ENCODE data around the gene CAP1.
"Not testable (repeated sequence)": the region's sequence is repeated elsewhere in the genome, so short reads cannot be mapped to it uniquely, and the experiment has no call there.

Gene CAP1, protein sequence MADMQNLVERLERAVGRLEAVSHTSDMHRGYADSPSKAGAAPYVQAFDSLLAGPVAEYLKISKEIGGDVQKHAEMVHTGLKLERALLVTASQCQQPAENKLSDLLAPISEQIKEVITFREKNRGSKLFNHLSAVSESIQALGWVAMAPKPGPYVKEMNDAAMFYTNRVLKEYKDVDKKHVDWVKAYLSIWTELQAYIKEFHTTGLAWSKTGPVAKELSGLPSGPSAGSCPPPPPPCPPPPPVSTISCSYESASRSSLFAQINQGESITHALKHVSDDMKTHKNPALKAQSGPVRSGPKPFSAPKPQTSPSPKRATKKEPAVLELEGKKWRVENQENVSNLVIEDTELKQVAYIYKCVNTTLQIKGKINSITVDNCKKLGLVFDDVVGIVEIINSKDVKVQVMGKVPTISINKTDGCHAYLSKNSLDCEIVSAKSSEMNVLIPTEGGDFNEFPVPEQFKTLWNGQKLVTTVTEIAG

DNA sequence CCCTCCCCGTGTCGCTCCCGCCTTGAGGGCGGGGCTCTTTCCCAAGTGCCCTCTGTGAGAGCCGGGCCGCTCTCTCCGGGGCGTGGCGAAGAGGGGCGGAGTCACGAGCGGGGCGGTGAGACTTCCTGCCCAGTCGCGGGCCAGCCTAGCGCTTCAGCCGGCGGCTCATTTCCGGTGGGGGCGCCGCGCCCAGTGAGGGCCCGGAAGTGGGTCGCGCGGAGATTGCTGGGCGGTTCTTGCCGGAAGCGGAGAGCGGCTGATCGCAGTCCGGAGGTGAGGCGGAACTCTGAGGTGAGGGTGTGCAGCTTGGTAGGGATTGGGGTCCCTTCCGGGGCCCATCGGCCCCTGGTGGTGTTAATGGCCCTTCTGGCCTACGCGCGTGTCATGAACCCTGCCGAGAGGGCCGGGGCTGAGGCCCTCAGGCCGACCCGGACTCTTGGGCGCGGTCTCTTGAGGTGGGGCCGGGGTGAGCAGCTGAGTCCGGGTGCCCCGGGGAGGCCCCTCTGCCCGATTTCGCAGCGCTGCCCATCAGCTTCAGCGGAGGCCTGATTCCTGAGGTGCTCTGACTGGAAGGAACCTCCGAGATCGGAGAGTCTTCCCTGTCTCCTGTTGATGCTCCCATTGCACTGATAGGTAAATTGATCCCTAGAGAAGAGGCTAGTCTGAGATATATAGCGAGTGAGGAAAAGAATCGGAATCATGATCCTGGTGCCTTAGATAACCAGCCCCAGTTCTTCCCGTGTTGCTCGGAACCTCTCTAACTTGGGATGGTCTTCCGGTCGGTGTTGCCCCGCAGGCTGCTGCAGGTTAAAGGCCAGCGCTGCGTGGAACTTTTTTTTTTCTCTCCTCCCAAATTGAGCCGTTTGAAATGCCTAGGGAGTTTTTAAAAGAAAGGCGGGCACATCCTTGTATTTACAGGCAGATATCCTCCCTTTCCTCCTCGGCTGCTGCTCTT, at the start of gene CAP1:
Gene CAP1, plus strand, starts transcription at position 219 of the 955 bp plus-strand sequence. CDS start 18,618 bp downstream, outside the sequence.
- DNase-seq (ENCODE audit: low read depth) = peak; percentile 84

DNA sequence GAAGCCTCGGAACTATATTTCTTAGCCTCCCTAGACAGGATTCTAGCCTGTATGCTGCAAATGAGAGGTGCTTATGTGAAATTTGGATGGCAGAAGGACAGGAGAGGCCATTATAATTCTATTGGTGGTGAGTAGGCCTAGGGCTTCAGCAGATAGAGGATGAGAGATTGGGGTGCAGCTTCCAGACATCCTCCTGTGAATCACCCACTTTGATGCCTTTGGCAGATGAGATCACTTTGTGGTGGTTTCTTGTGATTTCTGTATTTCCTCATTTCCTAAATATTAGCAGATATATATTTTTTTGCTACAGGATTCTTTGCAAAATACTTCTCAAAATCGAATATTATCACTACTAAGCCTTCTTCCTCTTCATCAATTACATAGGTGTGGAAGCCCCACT, 48.3 kb upstream of the CAP1 start:
- DNase-seq (ENCODE audit: low read depth) = no peak

DNA sequence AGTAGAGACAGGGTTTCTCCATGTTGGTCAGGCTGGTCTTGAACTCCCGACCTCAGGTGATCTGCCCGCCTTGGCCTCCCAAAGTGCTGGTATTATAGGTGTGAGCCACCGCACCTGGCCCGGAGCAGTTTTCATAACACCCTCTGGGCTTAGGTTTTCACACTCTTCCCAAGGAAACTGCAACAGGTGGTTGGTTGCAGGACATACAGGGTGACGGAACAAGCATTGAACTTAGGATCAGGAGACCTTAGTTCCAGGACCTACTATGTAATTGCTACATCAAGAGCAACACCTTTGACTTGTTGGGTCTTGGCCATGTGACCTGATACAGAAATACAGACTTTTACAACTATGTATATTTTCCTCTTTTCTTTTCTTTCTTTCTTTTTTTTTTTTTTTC, 47.6 kb upstream of the CAP1 start:
- DNase-seq (ENCODE audit: low read depth) = no peak

DNA sequence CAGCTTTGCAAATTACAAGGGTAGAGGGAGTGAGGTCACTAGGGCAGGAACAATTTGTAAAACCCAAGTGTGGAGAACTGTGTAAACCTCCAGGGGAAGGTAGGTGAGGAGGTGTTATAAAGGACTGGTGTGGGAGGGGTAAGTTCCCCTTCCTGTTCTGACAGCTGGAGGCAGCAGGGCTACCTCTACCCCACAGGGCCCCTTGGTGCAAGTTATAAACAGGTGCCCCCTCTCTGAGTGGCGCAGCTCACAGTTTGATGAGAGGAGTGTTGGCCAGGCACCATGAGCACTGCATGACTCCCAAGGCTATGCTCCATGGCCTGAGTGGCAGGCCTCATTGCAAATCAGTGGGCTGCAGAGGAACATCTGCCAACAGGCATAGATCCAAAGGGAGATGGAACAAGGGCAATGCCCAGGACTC, 44.5 kb upstream of the CAP1 start:
- DNase-seq (ENCODE audit: low read depth) = no peak

DNA sequence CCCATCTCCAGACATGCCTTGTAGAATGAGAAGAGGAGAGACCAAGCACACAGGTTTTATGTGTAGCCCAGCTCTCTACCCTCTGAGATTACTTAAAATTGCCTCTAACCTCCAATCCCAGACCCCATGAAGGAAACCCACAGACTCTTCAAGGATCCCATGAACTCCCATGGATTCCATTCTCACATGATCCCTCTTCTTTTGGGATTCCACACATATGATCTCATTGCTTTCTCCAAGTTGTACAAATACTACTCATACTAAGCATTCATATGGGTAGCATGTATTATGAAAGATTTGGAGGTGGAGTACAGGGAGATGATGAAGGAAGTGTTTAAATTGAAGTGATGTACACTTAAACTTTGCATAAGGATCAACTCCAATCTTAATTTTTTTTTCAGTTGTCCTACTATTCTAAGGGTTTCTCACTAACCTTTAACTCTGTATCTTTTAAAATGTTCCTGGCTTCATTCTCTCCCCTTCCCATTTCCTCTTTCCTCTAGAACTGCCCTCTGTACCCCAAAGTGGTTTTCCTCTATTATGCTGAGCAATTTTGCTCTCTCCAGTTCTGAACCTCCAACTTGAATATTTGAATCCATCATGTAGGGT, 44.0 kb upstream of the CAP1 start:
- DNase-seq (ENCODE audit: low read depth) = no peak

DNA sequence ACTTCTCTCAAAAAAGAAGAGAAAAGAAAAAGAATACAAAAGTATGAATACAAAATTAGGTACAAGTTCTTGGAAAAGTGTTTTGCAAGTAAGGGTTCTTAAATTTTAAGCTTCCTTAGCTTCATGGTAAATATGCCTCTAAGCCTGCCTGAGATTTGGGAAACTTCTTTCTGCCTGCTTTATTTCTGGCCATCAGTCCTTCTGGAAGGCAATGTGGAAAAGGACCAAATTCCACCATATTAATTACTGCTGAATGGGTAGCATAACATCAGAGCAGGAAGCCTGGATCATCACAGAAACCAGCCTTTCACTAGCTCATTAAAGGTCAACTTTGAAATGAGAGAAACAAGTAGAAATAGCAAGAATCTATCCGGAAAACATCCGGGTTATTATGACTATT, 39.1 kb upstream of the CAP1 start:
- DNase-seq (ENCODE audit: low read depth) = no peak

DNA sequence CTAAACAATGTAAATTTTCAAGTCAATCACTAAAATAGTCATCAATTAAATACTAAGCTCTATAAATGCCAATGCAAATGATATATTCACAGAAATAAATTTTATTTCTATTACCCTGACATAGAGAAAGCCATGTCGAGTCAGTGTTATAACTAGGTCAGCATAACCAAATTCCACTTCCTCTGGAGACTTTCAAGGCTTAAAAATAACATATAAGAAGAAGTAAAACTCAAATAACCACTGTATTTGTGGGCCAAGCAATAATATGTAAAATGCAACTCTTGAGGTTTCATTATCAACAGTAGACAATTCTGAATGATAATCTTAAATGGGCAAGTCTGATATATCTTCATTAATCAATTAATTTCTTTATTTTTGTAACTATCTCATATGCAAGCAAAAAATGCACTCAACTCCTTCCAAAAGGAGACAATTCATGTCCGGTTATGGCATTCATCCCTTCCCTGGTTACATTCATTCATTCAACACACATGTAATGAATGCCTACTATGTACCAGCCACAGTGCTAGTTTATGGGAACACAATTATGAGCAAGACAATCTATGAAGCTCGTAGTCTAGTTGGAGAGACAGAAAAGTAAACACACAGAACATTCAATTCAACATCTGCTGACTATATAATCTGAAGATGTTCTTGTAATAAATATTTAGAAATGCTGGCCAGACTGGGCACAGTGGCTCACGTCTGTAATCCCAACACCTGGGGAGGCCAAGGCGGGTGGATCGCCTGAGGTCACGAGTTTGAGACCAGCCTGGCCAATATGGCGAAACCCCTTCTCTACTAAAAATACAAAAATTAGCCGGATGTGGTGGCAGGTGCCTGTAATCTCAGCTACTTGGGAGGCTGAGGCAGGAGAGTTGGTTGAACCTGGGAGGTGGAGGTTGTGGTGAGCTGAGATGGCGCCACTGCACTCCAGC, 37.1 kb upstream of the CAP1 start:
- no peak for DNase-seq (ENCODE audit: low read depth)

DNA sequence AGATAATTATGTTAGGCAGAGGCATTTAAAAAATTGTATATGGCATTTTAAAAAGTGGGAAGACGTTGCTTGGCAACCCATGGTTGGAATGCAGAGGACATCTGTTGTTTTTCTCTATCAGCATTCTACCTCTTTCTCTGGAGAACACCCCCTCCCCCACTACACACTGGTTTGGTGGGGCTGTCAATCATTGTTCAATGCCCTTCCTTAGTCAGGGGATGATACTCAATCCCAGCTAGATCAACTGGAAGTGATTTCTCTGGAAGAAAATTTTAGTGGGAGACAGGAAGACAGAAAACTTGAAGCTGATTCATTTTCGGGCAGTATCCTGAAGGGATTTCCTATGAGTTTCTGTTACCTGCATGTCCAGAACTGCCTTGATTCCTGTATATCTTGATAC, 35.7 kb upstream of the CAP1 start:
- DNase-seq (ENCODE audit: low read depth) = no peak

DNA sequence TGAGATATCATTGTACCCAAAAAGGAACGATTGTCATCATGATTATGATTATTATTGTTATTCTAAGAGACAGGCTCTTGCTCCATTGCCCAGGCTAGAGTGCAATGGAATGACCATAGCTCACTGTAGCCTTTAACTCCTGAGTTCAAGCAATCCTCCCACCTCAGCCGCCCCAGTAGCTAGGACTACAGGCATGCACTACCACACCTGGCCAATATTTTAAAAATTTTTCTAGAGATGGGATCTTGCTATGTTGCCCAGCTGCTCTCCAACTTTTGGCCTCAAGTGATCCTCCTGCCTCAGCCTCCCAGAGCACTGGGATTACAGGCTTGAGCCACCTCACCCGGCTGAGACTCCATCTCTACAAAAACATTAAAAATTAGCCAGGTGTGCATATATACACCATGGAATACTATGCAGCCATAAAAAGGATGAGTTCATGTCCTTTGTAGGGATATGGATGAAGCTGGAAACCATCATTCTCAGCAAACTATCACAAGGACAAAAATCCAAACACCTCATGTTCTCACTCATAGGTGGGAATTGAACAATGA, 33.0 kb upstream of the CAP1 start:
- DNase-seq (ENCODE audit: low read depth) = not testable (repeated sequence)

DNA sequence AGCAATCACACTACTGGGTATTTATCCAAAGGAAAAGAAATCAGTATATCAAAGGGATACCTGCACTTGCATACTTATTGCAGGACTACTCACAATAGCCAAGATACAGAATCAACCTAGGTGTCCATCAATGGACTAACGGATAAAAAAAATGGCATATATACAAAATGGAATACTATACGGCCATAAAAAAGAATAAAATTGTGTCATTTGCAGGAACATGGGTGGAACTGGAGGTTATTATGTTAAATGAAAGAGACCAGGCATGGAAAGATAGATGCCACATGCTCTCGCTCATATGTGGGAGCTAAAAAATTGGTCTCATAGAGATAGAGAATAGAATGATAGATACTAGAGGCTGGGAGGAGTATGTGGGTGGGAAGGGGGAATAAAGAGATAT, 29.3 kb upstream of the CAP1 start:
- no peak for DNase-seq (ENCODE audit: low read depth)

DNA sequence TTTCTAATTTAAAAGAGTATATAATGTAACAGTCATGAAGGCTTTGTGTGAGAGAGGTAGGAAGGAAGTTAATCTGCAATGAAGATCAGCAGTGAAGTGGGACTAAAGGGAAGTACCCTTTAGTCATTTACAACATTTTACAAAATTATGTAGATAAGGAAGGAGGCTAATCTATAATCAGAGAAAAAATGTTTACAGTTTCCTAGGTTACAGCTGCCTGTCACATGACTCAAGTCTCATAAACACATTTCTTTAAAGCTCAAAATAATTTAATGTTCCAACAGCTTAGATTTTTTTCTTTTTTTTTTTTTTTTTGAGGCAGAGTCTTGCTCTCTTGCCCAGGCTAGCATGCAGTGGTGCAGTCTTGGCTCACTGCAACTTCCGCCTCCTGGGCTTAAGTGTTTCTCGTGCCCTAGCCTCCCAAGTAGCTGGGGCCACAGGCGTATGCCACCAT, 26.2 kb upstream of the CAP1 start:
- DNase-seq (ENCODE audit: low read depth) = no peak

DNA sequence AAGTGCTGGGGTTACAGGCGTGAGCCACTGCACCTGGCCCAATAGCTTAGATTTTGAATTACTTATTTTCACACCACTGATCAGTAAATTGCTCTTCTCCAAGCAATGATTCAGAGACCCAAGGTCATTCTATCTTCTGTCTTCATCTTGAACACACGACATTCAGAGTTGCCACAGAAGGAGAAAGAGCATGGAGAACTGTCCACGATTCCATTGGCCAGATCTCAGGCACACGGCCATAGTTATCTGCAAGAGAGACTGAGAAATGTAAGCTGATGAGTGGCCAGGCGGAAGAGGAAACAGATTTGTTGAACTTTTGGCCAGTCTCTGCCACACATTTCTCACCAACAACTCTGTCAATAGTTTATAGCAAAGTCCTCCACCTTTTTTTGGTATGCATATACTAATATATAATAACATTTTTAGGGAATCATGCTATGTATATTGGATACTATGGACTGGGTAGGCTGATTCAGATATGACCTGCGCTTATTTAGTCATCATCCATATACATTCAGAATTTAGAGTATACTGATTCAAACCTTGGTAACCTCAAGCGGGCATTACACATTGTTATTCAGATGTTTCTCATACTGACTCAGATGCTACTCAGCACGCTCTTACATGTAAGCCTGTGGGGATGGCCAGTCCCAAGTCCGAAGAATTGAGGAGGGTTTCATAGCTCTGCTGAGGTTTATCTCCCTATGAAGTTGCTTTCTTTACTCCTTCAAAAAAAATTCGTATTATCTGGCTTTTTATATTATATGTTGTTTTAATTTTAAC, 25.5 kb upstream of the CAP1 start:
- peak; percentile 96 for DNase-seq (ENCODE audit: low read depth)

DNA sequence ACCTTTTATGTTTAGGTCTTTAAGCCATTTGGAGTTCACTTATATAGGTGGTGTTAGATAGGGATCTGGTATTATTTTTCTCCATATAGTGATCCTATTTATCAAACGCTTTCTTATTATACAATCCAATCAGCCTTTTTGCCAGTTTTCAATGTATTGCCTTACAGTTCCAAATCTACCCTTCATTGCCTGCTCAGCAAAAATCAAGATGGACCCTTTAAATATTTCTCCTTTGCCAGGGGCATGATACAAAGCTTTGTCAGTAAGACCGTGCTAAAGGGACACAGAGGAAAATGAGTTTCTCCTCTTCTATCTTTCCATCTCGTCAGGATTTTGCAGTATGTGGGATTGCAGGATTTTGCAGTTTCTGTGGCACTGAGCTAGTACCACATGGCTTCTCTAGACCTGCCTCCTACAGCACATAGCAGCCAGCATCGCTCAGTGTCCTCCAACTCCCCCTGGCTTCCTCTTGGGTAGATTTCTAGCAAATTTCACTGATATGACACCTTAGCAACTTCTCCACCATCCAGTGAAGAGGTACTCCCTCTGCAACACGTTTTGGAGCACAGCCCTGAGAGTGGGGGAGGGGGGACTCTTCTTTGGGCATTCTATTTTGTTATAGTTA, 22.5 kb upstream of the CAP1 start:
- DNase-seq (ENCODE audit: low read depth) = no peak

DNA sequence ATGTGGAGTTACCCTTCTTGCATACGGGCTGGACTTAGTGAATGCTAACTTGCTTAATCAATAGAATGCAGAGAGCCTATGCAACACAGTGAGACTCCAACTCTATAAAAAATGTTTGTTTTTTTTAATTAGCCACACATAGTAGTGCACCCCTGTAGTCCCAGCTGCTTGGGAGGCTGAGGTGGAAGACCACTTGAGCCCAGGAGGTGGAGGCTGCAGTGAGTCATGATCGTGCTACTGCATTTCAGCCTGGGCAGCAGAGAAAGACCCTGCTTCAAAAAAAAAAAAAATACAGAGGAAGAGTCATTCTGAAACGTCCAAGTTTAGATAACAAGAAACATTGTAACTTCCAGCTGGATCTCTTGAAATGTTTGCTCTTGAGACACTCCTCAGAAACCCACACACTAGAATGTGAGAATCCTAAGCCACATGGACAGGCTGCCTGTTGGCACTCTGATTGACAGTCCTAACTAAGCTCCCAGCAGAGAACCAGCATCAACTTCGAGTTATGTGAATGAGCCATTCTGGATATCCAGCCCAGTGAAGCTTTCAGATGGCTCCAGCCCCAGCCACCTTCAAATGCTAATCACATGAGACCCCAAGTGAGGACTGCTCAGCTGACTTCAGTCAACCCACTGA, 20.0 kb upstream of the CAP1 start:
- no peak for DNase-seq (ENCODE audit: low read depth)

DNA sequence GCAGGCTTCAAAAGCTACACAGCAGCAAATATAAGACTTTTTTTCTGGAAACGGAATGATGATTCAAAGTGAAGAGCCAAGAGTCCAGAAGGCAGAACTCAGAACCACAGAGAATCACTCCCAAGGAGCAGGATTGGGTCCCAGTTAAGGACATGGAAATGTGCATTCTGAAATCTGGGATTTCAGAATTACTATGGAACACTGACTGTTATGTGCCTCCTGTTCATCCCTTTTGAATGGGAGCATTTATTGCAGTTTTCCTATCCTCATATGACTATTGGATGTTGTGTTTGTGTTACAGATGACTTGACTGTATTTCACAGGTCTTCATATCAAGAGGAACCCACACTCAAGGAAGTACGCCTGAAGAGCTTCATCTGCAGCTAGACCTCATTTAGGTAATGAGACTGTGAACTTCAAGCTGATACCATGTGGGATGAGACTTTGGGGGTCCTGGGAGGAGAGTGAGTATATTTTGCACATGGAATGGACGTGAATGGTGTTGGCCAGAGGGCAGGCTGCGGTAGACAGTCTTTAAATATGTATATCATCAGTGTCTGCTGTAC, 17.1 kb upstream of the CAP1 start:
- no peak for DNase-seq (ENCODE audit: low read depth)

DNA sequence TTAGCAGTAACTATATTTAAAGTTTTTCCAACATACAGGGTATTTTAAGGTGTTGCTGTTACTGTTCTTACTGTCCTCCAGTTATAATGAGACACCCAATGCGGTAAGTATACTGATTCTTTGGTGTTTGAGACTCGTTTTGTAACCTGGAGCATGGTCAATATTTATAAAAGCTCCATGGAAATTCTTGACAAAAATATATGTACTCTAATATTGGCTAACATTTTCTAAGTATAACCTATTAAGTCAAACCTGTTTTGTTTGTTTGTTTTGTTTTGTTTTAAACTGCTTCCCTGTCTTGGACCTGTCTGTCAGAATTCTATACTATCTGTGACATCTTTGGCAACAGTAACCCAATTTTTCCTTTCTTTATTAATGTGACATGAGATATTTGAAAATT, 15.9 kb upstream of the CAP1 start:
- DNase-seq (ENCODE audit: low read depth) = no peak

DNA sequence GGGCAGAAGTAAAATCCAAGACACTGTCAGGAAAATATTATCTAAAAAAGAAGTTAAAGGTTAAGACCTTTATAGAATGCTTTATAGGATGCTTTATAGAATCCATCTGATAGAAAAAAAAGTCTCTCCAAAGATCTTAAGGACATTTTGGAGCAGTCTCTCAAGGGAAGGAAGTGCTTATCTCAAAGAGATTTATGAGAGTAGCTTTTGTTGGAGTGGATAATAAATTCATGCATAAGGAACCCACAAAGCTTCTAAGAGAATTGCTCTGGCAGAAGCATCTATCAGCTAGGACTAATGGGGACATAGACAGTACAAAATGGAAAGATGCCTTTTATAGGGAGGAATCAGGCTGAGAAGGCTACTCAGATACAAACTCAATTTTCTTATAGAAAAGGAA, 12.9 kb upstream of the CAP1 start:
- DNase-seq (ENCODE audit: low read depth) = no peak

DNA sequence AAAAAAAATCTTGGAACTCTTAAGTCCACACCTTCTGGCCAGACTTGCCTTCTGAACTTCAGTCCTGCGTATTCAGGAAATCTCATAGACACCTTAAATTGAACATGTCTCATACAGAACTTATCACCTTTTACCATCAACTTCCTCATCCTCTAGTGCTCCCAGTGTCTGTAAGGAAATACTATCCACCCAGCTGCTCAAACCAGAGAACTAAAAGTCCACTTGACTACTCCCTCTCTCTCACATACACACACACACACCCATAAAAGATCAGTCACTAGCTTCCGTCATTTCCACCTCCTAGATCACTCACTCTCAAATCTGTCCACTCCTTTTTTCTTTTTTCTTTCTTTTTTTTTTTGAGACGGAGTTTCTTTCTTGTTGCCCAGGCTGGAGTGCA, 10.9 kb upstream of the CAP1 start:
- DNase-seq (ENCODE audit: low read depth) = no peak

Data from HS-5 (cell line).